Colon (tissue), 2 donors: ENCODE measurements around the gene CHST7.

ENCODE experiments used
- FAIRE-seq: peaks from 2 replicates; lab custom pipeline; 2012; peaks lifted over from hg19 to GRCh38; lab: Jason Lieb, UNC
- donor health status: control.
- donor health status: control.

Gene CHST7

GRCh38 chrX:46573892-46574773 lies 568 bp downstream of the CHST7 start:
- FAIRE-seq = no peak

GRCh38 chrX:46574774-46575381 lies 1.3 kb downstream of the CHST7 start:
- no peak for FAIRE-seq

GRCh38 chrX:46575586-46575985 lies 2.0 kb downstream of the CHST7 start:
- FAIRE-seq = no peak

GRCh38 chrX:46575991-46576392 lies 2.4 kb downstream of the CHST7 start:
- no peak for FAIRE-seq

- no peak for FAIRE-seq
Measured at GRCh38 chrX:46576458-46576857, 2.9 kb downstream of the CHST7 start.

GRCh38 chrX:46577221-46578005 lies 3.8 kb downstream of the CHST7 start:
- no peak for FAIRE-seq

GRCh38 chrX:46579250-46579649 lies 5.7 kb downstream of the CHST7 start:
- no peak for FAIRE-seq

- no peak for FAIRE-seq
Measured at GRCh38 chrX:46580613-46581012, 7.0 kb downstream of the CHST7 start.

- no peak for FAIRE-seq
Measured at GRCh38 chrX:46582325-46582724, 8.8 kb downstream of the CHST7 start.

GRCh38 chrX:46582966-46583365 lies 9.4 kb downstream of the CHST7 start:
- no peak for FAIRE-seq

- no peak for FAIRE-seq
Measured at GRCh38 chrX:46584736-46585135, 11.2 kb downstream of the CHST7 start.

- FAIRE-seq = no peak
Measured at GRCh38 chrX:46587158-46587557, 13.6 kb downstream of the CHST7 start.

- FAIRE-seq = no peak
Measured at GRCh38 chrX:46587753-46588171, 14.2 kb downstream of the CHST7 start.

GRCh38 chrX:46588263-46588662 lies 14.7 kb downstream of the CHST7 start:
- FAIRE-seq = no peak

- FAIRE-seq = no peak
Measured at GRCh38 chrX:46589977-46590723, 16.6 kb downstream of the CHST7 start.

GRCh38 chrX:46595084-46595483 lies 21.5 kb downstream of the CHST7 start:
- FAIRE-seq = no peak

- no peak for FAIRE-seq
Measured at GRCh38 chrX:46597208-46597607, 23.6 kb downstream of the CHST7 start.

GRCh38 chrX:46597771-46598170 lies 24.2 kb downstream of the CHST7 start:
- no peak for FAIRE-seq

GRCh38 chrX:46599051-46599560 lies 25.5 kb downstream of the CHST7 start:
- no peak for FAIRE-seq

- no peak for FAIRE-seq
Measured at GRCh38 chrX:46601283-46601682, 27.7 kb downstream of the CHST7 start.

- FAIRE-seq = no peak
Measured at GRCh38 chrX:46602468-46603102, 29.0 kb downstream of the CHST7 start.
